ENCODE results near the gene PAN2. TPM values are rescaled to one million over a fixed set of nuclear protein-coding genes. Genes with fewer than 3 reads are reported as not detected.

The PAN2 gene
- total RNA-seq, 1 experiment from 2014 or later, result 71.9 TPM

GRCh38 chr12:56332512-56333196 is 1.1 kb downstream of the PAN2 start:
- BruUV-seq (replicated peaks), result no TSS peak
- peak overlapping the region; percentile 76 to 83 for H3K4me3 ChIP-seq (ENCODE audit: low read depth in 2 of 2, low read length in 2 of 2)
- intact Hi-C loops (cut with micrococcal nuclease; ENCODE audit: unreplicated experiment), result no loop called here
- POLR2A ChIA-PET, result interaction anchor here (0.6 to 0.9 kb wide), 3 partner anchors 17 to 102 kb away, joined by 4 to 6 read pairs (median 5); no protein-coding TSS in a partner anchor
- CTCF ChIA-PET, result interaction anchor here (0.6 kb wide), 1 partner anchor 33 kb away, joined by 4 read pairs; no protein-coding TSS in a partner anchor
- TF ChIP-seq TCF7L2 (IDR thresholded peaks at IDR 0.05; ENCODE audit: low read depth, low read length) (no peak), POLR2AphosphoS5 (IDR thresholded peaks at IDR 0.05; ENCODE audit: low read depth, low read length) (no peak), REST (IDR thresholded peaks at IDR 0.05; ENCODE audit: insufficient read depth in 1 of 2, low read depth in 2 of 2, low read length in 1 of 2) (no peak), CTCF (IDR thresholded peaks at IDR 0.05) (no peak), SIN3A (IDR thresholded peaks at IDR 0.05; ENCODE audit: borderline replicate concordance, insufficient read depth, low read depth, low read length) (no peak)
- H3K9me3 ChIP-seq (ENCODE audit: control insufficient read depth, insufficient read depth, low read depth, low read length), result no peaks in the 10 kb centered on the region
- H3K36me3 ChIP-seq (ENCODE audit: control insufficient read depth, insufficient read depth, low read length), result peaks cover 3% of the 10 kb centered on the region; the same call in 1 of the 2 replicates
- no peaks in the 10 kb centered on the region for H3K27me3 ChIP-seq (ENCODE audit: control insufficient read depth, insufficient read depth, low read length)
- DNase-seq (ENCODE audit: low read depth, low spot score) (no peak), ATAC-seq (no peak)
- in situ Hi-C loops (cut with HindIII; ENCODE audit: low pct_unique_long_range_greater_than_20kb, low sequenced_read_pairs), result no loop called here
- peaks cover 15% of the 10 kb centered on the region; the same call in 1 of the 2 replicates for H3K4me1 ChIP-seq (ENCODE audit: control insufficient read depth, insufficient read depth, low read length)
- peak overlapping the region; percentile 99 for H3K27ac ChIP-seq (ENCODE audit: low read length)

GRCh38 chr12:56330936-56331490 is 2.8 kb downstream of the PAN2 start:
- TF ChIP-seq CTCF (IDR thresholded peaks at IDR 0.05) (no peak), TCF7L2 (IDR thresholded peaks at IDR 0.05; ENCODE audit: low read depth, low read length) (no peak), POLR2AphosphoS5 (IDR thresholded peaks at IDR 0.05; ENCODE audit: low read depth, low read length) (no peak), SIN3A (IDR thresholded peaks at IDR 0.05; ENCODE audit: borderline replicate concordance, insufficient read depth, low read depth, low read length) (no peak), REST (IDR thresholded peaks at IDR 0.05; ENCODE audit: insufficient read depth in 1 of 2, low read depth in 2 of 2, low read length in 1 of 2) (no peak)
- Histone ChIP-seq H3K4me1 (ENCODE audit: control insufficient read depth, insufficient read depth, low read length) (peaks cover 15% of the 10 kb centered on the region; the same call in 1 of the 2 replicates), H3K36me3 (ENCODE audit: control insufficient read depth, insufficient read depth, low read length) (peaks cover 3% of the 10 kb centered on the region; the same call in 1 of the 2 replicates), H3K27ac (ENCODE audit: low read length) (no peak overlapping the region), H3K4me3 (ENCODE audit: low read depth in 2 of 2, low read length in 2 of 2) (no peak overlapping the region), H3K9me3 (ENCODE audit: control insufficient read depth, insufficient read depth, low read depth, low read length) (no peaks in the 10 kb centered on the region), H3K27me3 (ENCODE audit: control insufficient read depth, insufficient read depth, low read length) (no peaks in the 10 kb centered on the region)
- BruUV-seq (replicated peaks), result no TSS peak
- ChIA-PET CTCF (no interaction called here), POLR2A (no interaction called here)
- in situ Hi-C loops (cut with HindIII; ENCODE audit: low pct_unique_long_range_greater_than_20kb, low sequenced_read_pairs) (no loop called here), intact Hi-C loops (cut with micrococcal nuclease; ENCODE audit: unreplicated experiment) (no loop called here)
- ATAC-seq (no peak), DNase-seq (ENCODE audit: low read depth, low spot score) (no peak)
